ENCODE data around the gene ZFYVE9.
"Not testable (repeated sequence)": the region's sequence is repeated elsewhere in the genome, so short reads cannot be mapped to it uniquely, and the experiment has no call there.

ZFYVE9 gene

DNA sequence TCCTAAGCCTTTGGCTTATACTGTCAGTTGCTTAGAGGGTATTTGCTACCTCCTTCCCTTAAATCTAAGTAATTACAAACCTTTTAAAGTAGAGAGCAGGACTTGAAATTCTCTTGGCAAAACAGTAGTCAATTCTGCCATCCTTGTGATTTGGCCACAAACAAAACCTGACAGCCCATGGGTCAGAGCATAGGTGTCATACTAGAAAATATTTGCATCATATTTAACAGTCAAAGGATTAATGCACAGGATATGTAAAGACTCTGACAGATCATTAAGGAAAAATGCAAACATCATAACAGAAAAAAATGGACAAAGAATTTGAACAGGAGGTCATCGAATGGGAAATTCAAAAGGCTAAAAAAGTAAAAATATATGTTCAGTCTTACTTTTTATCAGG, 50.5 kb downstream of the ZFYVE9 start:
- no peak for DNase-seq

DNA sequence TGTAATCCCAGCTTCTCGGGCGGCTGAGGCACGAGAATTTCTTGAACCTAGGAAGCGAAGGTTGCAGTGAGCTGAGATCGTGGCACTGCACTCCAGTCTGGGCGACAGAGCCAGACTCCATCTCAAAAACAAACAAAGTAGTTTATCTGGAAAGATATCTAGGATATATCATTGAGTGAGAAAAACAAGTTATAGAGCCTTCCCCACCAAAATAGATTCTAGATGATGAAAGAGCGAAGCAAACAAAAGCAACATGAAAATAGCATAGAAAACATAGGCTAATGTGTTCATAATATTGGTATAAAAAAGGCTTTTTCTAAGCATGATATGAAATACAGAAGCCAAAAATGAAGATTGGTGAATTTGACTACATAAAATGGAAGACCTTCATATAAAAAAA, 52.1 kb downstream of the ZFYVE9 start:
- DNase-seq = no peak

GRCh38 chr1:52195161-52195560, 53.3 kb downstream of the ZFYVE9 start:
- DNase-seq = no peak

- peak; percentile 26 for DNase-seq
Measured at GRCh38 chr1:52203935-52204625, 62.2 kb downstream of the ZFYVE9 start.

DNA sequence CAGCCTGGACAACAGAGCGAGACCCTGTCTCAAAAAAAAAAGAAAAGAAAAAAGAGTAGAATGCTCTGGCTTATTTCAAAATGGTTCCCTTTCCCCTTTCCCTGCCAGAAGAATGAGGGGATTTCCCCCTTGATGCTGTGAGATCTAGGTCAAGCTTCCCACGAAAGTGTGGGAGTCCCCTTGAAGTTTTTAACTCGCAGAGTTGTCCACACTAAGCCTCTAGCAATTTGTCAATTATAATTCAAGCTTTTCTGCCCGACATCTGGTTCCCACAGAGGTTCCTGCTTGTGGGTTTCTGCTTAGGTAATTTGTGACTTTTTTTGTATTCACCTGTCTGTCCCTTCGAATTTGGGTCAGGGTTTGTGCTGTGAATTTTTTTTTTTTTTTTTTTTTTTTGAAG, 62.8 kb downstream of the ZFYVE9 start:
- DNase-seq = no peak

GRCh38 chr1:52206686-52207085, 64.8 kb downstream of the ZFYVE9 start:
- not testable (repeated sequence) for DNase-seq

DNA sequence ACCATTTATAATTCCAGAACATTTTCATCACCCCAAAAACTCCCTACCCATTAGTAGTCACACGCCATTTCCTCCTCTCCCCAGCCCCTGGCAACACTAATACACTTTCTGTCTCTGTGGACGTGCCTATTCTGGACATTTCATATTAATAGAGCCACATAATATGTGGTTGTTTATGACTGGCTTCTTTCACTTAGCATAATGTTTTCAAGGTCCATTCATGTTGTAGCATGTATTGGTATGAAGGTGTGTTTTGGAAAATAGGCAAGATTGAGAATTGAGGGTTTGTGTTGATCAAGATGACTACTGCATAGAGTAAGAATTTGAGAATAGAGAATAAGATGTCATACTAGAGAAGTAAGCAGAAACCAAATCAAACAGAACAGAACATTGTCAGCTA, 67.5 kb downstream of the ZFYVE9 start:
- DNase-seq = no peak

DNA sequence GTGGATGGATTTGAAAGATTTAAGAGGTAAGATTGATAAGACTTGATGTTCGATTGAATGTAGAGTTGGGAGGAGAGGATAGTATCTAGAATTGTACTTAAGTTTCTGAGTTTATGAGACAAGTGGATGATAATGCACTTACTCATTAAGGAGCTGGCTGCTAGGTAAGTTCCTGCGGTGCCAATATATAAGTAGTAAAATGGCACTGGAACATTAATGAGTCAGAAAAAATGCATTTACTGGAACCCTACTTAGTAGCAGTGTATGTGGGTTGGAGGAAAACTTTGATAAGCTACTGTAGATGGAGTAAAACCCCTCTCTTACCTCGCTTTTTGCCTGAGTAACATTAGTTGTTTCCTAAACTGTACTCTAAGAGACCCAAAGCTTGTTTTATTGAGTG, 68.2 kb downstream of the ZFYVE9 start:
- DNase-seq = no peak

DNA sequence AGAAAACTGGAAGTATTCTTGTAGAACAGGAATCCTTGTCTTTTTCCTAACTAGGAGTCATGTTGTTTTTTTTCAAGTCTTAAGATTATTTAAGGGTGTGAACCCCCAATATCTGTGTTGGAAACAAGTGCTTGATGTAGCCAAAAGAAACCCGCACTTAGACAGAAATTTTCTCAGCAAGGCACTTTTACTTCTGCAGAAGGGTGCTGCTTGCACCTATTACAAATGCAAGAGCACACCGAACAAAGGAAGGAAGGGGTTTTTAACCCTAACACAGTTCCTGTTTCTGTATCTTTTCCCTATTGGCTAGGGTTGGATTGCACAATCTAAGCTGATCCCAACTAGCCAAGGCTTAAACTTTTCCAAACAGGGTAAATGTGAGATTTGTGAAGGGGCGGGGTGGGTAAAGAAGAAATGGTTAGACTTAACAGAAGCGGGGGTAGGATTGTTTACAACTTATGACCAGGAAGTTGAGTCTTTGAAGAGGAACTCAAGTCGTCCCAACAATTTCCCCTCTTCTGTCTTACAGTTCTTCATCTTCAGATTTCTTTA, 75.1 kb downstream of the ZFYVE9 start:
- no peak for DNase-seq

- DNase-seq = peak; percentile 8
Measured at GRCh38 chr1:52225174-52225573, 83.3 kb downstream of the ZFYVE9 start.

DNA sequence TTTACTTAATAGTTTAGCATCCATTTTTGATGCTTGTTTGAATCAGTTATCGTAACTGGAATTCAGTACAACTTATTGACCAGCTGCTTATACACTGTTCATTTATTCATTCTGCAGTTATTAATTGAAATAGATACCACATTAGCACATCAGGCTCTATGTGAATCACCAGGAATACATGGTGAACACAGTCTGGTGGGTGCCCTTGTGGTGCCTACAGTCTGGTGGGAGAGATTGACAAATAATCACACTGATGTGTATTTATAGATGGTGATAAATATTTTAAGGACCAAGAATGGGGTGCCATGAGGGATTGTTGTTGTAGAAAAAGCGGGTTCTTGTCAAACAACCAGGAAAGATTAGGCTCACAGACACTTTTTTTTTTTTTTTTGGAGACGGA, 87.6 kb downstream of the ZFYVE9 start:
- DNase-seq = no peak

GRCh38 chr1:52233463-52233862, 91.6 kb downstream of the ZFYVE9 start:
- no peak for DNase-seq

- no peak for DNase-seq
Measured at GRCh38 chr1:52234014-52234413, 92.1 kb downstream of the ZFYVE9 start.

DNA sequence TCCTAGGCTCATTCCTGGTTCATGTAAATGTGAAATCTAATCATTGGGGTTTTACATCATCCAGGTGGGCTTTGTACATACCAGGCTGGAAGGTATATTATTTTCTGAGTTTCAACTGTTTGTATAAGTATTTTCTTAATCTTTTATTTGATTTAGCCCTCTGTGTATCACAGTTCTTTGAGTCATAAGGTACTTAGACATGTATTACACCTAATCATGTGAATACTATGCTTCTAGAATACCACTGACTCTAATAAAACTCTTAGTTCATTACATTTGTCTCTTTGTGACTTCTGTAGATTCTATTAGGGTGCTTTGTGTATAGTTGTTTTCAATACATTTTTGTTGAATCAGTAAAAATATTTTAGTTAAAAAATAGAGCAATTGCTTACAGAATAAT, 92.8 kb downstream of the ZFYVE9 start:
- no peak for DNase-seq

- no peak for DNase-seq
Measured at GRCh38 chr1:52235646-52236045, 93.8 kb downstream of the ZFYVE9 start.

DNA sequence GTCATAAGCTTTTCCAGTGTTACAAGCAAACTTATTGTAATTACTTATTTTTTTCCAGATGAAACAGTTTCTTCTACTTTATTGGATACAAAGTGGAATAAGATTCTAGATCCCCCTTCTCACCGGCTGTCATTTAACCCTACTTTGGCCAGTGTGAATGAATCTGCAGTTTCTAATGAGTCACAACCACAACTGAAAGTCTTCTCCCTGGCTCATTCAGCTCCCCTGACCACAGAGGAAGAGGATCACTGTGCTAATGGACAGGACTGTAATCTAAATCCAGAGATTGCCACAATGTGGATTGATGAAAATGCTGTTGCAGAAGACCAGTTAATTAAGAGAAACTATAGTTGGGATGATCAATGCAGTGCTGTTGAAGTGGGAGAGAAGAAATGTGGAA, 95.5 kb downstream of the ZFYVE9 start:
- peak; percentile 68 for DNase-seq

DNA sequence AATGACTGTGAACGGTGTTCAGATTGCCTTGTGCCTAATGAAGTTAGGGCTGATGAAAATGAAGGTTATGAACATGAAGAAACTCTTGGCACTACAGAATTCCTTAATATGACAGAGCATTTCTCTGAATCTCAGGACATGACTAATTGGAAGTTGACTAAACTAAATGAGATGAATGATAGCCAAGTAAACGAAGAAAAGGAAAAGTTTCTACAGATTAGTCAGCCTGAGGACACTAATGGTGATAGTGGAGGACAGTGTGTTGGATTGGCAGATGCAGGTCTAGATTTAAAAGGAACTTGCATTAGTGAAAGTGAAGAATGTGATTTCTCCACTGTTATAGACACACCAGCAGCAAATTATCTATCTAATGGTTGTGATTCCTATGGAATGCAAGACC, 96.6 kb downstream of the ZFYVE9 start:
- no peak for DNase-seq

GRCh38 chr1:52238887-52239707, 97.2 kb downstream of the ZFYVE9 start:
- DNase-seq = no peak

DNA sequence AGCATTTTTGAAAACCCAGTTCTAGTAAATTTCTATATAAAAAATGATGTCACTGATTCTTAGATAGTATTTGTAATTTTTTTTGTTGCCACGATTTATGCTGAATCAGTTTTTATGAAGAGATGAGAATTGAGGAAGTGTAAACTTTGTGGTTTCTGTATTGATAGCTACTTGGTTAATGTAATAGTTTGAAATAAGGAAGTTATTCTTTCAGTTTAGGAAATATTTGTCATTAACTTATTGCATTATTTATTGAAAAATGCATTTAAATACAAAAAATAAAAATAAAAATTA, 97.8 kb downstream of the ZFYVE9 start:
- DNase-seq = no peak

DNA sequence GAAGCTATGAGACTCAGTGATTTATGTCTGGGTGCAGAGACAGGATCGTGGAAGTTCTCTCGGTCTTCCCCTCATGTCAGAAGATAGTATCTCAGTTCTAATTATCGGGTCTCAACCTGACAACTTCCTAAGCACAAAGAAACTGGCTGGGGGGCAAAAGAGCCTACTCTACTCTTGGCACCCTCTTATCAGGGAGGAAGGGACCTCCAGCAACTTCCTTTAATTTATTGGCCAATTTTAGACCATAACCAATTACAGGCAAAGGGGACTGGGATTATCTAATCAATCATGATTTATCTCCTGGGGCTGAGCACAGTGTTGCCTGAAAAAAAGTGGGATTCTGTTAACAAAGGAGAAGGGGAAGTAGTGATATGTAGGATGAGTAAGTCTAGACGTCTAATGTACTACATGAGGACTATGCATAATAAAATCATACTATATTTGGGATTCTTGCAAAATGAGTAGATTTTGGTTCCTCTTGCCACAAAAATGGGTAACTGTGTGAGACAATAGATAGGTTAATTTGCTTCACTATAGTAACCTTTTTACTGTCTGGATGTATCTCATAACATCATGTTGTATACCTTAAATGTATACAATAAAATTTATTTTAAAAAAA, 98.8 kb downstream of the ZFYVE9 start:
- DNase-seq = peak; percentile 28

- no peak for DNase-seq
Measured at GRCh38 chr1:52243221-52243987, 101.5 kb downstream of the ZFYVE9 start.

GRCh38 chr1:52249831-52250230, 107.9 kb downstream of the ZFYVE9 start:
- no peak for DNase-seq

GRCh38 chr1:52253421-52253820, 111.5 kb downstream of the ZFYVE9 start:
- no peak for DNase-seq

Measured in NCI-H82 (cell line).